Skin epidermis (tissue), 12 donors: ENCODE results near the gene ADAT1.

Experiments
- H3K27ac ChIP-seq, 21 experiments: fragments of 200-600 bp; sonication (generic) in 11 of 21; one replicate each; pipeline ENCODE4 v1.5.0; 2020; ENCODE audit warnings: mild to moderate bottlenecking in 3 of 21, inconsistent platforms in 2 of 21, moderate library complexity in 2 of 21
- H3K4me3 ChIP-seq, 7 experiments: fragments of 200-600 bp; sonication (generic) in 2 of 7; one replicate each; pipeline ENCODE4 v1.5.0; 2020; ENCODE audit warnings: inconsistent platforms in 2 of 7, mild to moderate bottlenecking in 2 of 7, moderate library complexity in 1 of 7

Gene ADAT1

GRCh38 chr16:75622761-75623605 lies at the start of gene ADAT1:
ADAT1 (minus strand) TSS chr16:75623281; CDS start chr16:75620799, 2,482 bp downstream.
- peak within 1 kb of the TSS; percentile 72 to 98 (median 92) for H3K27ac ChIP-seq
- H3K4me3 ChIP-seq, result peak within 1 kb of the TSS; percentile 46 to 85 (median 72)

DNA sequence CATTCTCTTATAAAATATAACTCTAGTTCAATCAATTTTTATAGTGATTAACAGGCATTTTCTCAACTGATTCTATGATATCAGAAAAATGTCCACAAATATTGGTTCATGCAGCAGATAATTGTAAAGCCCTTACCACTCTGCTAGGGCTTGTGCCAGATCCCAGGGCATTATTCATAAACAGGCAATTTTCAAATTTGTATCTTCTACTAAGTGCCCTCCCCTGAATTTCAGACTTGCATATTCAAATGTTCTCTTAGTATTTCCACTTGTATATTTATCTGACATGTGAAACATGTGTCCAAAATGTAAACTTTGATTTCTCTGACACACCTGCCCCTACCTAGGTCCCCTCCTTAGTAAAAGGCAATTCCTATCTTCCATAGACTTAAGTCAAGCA lies 44.4 kb upstream of the ADAT1 start:
- Histone ChIP-seq H3K4me3 (no peak overlapping the region), H3K27ac (no peak overlapping the region)

DNA sequence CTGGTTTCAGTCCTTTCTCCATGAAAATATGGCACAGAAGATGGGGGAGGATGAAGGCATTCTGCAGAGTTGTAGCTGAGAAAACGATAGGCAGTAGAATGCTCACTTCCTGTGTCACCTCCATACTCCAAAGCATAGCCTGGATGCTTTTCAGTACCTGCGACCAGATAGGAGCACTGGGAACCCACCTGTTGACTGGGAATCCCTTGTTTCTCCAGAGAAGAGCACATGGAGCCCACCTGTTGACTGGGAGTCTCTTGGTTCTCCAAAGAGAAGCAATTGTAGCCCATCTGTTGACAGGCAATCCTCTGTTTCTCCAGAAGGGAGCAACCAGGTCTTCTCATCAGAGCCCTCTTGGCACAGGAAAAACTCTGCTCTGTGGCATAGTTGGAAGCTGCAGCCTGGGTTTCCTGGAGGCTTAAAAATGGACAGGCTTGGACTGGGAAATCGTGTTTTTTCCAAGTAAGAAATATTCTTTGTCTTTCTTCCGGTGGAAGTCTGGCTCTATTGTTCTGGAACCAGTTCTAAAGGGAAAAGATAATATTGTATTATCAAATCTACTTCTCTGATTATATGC lies 37.7 kb upstream of the ADAT1 start:
- Histone ChIP-seq H3K27ac (no peak overlapping the region), H3K4me3 (no peak overlapping the region)

DNA sequence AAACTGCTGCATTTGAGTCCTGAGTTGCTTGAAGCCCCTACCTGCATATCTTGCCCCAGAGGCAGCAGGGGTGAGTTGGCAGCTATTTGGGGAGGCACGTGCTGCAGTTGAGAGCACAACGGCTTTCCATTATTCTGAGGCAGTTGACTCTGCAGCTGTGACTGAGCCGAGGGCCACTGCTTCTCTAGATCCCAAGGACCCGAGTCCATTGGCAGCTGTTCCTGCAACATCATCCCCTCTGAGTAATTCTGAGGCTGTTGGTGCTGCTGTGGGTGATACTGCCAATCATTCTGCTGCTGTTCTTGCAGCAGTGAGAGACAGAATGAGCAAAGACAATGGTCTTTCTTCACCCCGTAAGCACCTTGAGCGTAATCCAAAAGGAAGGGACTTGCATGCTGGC lies 37.2 kb upstream of the ADAT1 start:
- H3K4me3 ChIP-seq, result no peak overlapping the region
- no peak overlapping the region for H3K27ac ChIP-seq

GRCh38 chr16:75658175-75658574 lies 35.1 kb upstream of the ADAT1 start:
- H3K4me3 ChIP-seq, result no peak overlapping the region
- no peak overlapping the region for H3K27ac ChIP-seq

DNA sequence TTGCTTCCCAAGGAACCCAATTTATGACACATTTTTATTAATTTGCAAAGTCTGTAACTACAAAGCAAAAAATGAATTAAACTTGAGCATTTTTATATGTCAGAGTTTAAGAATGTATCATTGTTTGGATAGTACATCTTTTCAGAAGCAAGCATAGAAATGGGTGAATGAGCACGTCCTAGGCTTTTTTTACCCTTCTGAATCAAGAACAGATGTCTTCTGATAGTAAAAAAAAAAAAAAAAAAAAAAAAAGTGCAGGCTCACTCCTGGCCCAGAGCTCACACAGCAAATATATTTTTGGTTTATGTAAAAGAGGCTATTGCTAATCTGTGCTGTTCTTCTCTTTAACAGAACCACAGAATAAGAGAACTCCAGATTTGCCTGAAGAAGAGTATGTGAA lies 30.8 kb upstream of the ADAT1 start:
- no peak overlapping the region for H3K4me3 ChIP-seq
- no peak overlapping the region for H3K27ac ChIP-seq

DNA sequence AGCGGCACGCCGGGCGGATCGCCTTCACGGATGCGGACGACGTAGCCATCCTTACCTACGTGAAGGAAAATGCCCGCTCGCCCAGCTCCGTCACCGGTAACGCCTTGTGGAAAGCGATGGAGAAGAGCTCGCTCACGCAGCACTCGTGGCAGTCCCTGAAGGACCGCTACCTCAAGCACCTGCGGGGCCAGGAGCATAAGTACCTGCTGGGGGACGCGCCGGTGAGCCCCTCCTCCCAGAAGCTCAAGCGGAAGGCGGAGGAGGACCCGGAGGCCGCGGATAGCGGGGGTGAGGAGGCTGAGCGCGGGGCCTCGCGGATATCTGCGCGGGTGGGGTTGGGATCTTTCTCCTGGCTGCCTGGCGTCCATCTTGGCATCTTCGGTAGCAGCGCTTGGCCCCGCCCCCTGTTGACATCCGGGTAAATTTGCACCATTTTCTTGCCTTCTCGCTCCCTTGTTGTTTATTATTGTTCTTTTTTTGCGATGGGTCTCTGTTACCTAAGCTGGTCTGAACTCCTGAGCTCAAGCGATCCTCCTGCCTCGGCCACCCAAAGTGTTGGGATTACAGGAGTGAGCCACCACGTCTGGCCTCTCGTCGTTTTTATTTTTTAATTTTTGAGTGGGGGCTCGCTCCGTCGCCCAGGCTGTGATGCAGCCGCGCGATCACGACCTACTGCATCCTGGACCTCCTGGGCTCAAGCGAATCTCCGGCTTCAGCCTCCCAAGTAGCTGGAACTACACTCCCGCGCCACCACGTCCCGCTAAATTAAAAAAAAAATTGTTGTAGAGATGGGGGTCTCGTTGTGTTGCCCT lies 25.4 kb upstream of the ADAT1 start:
- Histone ChIP-seq H3K4me3 (peak overlapping the region; percentile 89 to 100 (median 95)), H3K27ac (peak overlapping the region; percentile 61 to 98 (median 95))

GRCh38 chr16:75647492-75648264 lies 24.6 kb upstream of the ADAT1 start, which contains the start of the genes KARS1 and TERF2IP:
KARS1 (minus strand) TSS chr16:75647665; CDS start chr16:75647639, 26 bp downstream.
TERF2IP (plus strand) TSS chr16:75647773; CDS start chr16:75647883, 110 bp downstream.
- Histone ChIP-seq H3K4me3 (peak within 1 kb of the TSS; percentile 89 to 100 (median 95)), H3K27ac (peak within 1 kb of the TSS; percentile 64 to 98 (median 95))

- Histone ChIP-seq H3K4me3 (peak overlapping the region; percentile 89 to 100 (median 95)), H3K27ac (peak overlapping the region; percentile 64 to 98 (median 95))
These were observed 24.0 kb upstream of the ADAT1 start for GRCh38 chr16:75647112-75647491.

DNA sequence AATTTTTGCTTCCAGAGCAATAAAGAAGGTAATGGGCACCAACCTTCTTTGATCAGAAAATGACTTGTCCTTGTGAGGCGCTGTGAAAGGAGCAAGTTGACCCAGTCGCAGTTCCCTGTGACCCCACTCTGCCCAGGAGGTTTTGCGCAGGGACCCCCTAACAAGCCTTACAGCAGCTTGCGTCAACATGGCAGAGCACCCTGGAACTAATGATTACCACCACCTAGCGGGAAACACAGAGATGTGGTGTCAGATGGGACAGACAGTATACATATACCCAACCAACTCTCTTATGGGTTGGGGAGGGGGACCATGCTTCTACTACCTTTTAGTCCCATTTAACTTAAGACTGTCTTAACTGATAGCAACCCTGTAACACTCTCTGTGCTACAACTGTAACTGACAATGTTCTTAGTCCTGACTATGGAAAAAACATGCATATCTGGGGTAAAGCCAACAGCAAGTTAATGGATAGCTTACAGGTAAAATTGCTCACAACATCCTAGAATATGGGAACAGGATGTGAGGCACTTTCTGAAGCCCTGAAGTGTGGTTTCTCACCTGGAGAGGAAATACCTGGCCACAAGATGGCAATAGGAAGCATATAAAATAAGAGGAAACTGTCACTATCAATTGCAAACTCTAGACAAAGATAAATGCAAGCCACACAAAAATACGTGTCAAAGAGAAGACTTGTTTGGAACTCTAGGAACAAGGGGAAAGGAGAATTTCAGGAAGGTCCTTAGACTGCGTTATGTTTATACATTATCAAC lies 21.3 kb upstream of the ADAT1 start:
- Histone ChIP-seq H3K27ac (no peak overlapping the region), H3K4me3 (no peak overlapping the region)

DNA sequence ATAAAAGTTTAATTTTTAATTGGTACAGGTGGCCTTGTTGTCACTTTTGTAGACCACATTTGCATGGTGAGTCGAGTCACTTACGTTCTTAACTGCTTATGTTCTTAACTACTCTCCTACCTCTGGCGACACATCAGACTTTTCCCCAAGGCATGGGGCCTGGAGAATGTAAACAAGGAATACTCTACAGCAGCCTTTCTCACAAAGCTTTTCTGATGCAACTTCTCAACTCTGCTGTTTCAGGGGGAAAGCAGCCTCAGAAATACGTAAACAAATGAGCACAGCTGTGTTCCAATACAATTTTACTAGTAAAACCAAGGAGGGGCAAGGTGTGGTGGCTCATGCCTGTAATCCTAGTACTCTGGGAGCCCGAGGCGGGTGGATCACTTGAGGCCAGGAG lies 17.5 kb upstream of the ADAT1 start:
- H3K27ac ChIP-seq, result no peak overlapping the region

DNA sequence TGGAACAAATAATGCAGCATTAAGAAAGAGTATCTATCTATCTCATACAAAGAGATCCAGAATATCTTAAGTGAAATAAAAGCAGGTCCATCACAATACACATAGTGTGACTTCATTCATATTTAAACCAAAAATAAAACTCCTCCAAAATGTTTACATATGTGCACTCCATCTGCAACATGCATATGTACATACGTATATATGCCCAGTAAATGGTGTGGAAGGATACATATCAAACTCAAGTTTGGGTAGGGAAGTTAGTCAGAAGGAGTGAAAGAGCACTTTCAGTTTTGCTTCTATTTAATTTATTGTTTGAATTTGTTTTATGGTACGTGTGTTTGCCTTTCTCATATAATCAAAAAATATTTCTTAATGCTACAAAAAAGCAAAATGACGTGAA lies 12.0 kb upstream of the ADAT1 start:
- Histone ChIP-seq H3K4me3 (no peak overlapping the region), H3K27ac (no peak overlapping the region)

More for the DNA sequence above, 17.5 kb upstream of the ADAT1 start:
- no peak overlapping the region for H3K4me3 ChIP-seq

DNA sequence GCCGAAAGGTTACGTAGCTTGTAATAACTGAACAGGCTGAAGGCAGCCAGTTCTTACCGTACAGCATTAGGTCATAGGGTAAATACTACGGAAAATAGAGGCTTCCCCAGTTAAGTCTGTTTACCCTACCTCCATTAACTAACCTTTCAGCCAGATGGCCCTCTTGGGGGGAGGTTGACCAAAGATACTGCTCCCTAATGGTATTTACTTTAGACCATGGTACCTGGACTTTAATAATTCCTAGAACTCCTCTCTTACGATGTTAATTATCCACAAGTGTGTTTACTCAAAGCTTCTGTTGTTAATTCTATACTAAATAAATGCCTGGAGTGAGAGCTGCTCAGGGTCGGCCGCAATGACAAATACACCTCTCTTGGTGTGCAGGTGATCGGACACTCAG lies 9.8 kb upstream of the ADAT1 start:
- H3K27ac ChIP-seq, result no peak overlapping the region
- H3K4me3 ChIP-seq, result no peak overlapping the region

- Histone ChIP-seq H3K27ac (no peak overlapping the region), H3K4me3 (no peak overlapping the region)
These were observed 7.0 kb upstream of the ADAT1 start for GRCh38 chr16:75630052-75630451.

- H3K4me3 ChIP-seq, result no peak overlapping the region
- no peak overlapping the region for H3K27ac ChIP-seq
These were observed 6.1 kb upstream of the ADAT1 start for GRCh38 chr16:75629132-75629531.

- H3K4me3 ChIP-seq, result no peak overlapping the region
- H3K27ac ChIP-seq, result peak overlapping the region in 6 of 21 experiments; percentile 18 to 67 (median 46)
These were observed 5.3 kb upstream of the ADAT1 start for GRCh38 chr16:75628351-75628750.

- Histone ChIP-seq H3K4me3 (no peak overlapping the region), H3K27ac (peak overlapping the region in 6 of 21 experiments; percentile 18 to 67 (median 46))
These were observed 4.8 kb upstream of the ADAT1 start for GRCh38 chr16:75627851-75628250.

- Histone ChIP-seq H3K4me3 (no peak overlapping the region), H3K27ac (peak overlapping the region in 3 of 21 experiments; percentile 30 to 59 (median 40))
These were observed 3.7 kb upstream of the ADAT1 start for GRCh38 chr16:75626806-75627205.

- Histone ChIP-seq H3K27ac (no peak overlapping the region), H3K4me3 (no peak overlapping the region)
These were observed 1.8 kb upstream of the ADAT1 start for GRCh38 chr16:75624921-75625334.
